HG02870 (cell line): ENCODE results near the gene SELENOM.
"Not testable (repeated sequence)": the region's sequence is repeated elsewhere in the genome, so short reads cannot be mapped to it uniquely, and the experiment has no call there.

Experiments used
- ATAC-seq: cut with Tn5 transposase; IDR thresholded peaks from one replicate; pipeline ENCODE4 v1.9.1; 2021; ENCODE audit warnings: mild to moderate bottlenecking, moderate library complexity; ENCODE audit not compliant: unreplicated experiment

Gene SELENOM

DNA sequence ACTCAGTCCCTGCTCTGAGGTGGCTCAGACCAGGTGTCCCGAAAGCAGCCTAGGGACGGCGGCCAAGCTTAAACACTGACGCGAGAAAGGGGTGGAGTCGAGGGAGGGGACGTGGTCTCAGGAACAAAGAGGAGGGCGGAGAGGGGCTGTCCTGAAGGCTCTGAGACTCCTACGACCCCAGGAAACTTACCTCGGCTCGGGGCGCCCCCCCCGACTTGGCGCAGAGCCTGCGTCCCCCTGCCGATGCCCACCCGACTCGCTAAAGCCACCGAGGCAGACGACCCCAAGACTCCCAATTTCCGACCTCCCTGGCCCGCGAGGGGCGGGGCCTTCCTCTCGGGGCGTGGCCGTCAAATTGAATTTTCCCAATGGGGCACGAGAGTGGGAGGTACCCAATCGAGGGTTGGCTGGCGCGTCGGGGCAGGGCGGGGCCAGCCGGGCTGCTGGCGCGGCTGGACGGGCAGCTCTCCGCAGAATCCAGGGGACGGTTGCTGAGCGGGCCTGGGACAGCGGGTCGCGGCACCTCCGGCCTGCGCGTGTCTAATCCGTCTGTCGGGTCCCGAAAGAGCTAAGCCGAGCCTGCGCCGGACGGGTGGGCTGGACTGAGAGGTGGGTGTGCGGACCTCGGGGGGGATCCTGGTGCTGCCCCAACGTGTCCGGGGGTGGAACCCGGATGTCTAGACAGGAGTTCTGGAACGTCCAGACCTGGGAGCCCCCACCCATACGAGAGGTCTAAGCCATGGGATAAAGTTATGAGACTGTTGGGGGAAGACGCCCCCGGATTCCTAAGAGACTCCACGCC is 26.3 kb downstream of the SELENOM start, which contains the start of gene SMTN:
Gene SMTN (plus strand): TSS at position 471 of the 802 bp plus-strand sequence. CDS start 1,941 bp downstream, outside the sequence.
- peak; percentile 60 for ATAC-seq

- ATAC-seq = no peak
These were observed 27.1 kb downstream of the SELENOM start for GRCh38 chr22:31080164-31080847.

DNA sequence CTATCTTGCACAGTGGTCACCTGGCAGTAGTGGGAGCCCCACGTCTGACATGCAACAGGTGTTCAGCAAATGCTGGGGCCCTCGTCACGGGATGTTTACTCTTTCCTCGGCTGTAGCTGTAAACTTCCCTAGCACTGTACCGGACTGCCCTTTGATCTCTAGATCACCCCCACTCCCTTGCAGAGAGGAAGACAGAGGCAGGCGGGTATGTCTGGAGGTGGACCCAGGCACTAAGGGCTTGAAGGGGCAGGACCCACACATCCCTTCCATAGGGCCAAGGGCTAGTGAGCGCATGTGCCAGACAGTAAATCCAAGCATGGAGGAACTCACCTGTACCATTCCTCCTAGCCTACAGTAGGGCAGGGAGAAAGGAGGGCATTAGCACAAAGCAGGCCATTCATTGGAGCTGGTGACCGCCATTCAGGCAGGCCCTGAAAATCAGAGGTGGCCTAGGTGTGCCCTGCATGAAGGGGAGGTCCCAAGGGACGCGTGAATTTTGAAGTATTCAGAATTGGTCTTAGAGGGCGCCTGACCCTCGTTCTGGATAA is 28.2 kb downstream of the SELENOM start:
- no peak for ATAC-seq

GRCh38 chr22:31078389-31078788 is 29.0 kb downstream of the SELENOM start:
- ATAC-seq = not testable (repeated sequence)

GRCh38 chr22:31077681-31078080 is 29.7 kb downstream of the SELENOM start:
- ATAC-seq = no peak

DNA sequence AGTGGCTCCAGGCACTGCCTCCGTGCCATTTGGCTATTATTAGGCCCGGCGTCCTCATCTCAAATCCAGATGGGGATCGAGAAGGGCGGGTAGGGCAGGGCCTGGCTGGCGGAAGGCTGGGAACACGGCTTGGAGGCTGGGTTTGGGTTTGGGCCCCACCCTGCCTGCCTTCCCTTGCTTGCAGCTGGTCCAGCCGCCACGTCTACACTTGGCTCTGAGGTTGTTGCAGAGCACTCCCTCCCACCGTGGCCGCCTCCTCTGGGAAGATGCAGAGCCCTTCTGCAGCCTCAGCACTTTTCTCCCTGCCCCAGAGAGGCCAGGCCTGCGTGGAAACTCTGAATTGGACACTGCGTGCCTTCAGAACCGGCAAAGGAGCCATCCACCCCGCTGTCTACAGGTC is 31.4 kb downstream of the SELENOM start:
- ATAC-seq = no peak

DNA sequence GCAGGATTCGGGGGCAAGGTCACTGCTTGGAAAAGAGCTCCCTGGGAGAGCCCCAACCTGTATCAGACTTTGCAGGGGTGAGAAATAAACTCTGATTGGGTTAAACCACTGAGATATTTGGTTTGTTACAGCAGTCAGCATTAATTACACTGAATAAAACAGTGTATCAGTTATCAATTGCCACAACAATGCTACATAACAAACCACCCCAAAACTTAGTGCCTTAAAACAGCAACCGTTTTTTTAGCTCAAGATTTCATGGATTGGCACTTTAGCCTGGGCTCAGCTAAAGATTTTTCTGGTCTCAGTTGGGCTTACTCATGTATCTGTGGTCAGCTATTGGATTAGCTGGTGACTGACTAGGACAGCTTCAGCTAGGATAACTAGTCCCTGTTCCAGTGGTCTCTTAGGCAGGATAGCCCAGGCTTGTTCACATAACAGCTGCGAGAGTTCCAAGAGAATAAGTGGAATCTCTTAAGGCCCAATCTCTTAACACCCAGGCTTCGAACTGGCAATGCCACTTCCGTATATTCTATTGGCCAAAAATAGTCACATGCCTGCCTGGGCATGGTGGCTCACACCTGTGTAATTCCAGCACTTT is 33.7 kb downstream of the SELENOM start:
- not testable (repeated sequence) for ATAC-seq

DNA sequence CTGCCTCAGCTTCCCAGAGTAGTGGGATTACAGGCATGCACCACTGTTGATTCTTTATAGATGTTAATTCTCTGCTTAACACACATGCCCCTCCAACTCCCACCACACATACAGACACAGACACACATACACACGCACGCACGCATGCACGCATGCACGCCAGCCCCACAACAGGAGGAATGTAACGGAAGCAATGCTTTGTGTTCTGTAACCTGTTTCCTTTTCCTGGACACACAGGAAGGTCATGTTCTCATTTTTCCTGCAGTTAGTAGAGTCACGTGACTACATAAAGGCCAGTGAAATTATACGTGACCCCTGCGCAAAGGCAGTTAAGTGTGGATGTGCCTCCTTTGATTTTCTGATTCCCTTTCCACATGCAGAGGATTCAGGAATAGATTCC is 34.2 kb downstream of the SELENOM start:
- ATAC-seq = not testable (repeated sequence)

- ATAC-seq = not testable (repeated sequence)
These were observed 37.6 kb downstream of the SELENOM start for GRCh38 chr22:31069691-31070314.

DNA sequence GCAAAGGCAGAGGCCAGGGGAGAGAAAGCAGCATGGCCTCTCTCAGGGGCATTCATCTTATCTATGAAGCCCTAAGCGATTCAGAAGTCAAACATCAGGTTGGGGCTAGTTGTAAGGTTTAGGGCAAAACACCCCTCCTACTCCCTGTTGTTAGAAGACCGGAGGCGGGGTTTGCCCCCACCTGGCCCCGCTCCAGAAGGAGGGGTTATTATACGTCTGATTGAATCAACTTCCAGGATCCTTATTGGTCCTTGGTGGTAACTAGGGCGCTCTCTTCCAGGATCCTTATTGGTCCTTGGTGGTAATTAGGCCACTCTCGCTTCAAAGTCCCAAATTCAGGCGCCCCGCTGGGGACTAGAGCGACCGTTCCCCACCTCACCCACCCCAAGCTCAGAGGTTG is 38.4 kb downstream of the SELENOM start:
- ATAC-seq = no peak

DNA sequence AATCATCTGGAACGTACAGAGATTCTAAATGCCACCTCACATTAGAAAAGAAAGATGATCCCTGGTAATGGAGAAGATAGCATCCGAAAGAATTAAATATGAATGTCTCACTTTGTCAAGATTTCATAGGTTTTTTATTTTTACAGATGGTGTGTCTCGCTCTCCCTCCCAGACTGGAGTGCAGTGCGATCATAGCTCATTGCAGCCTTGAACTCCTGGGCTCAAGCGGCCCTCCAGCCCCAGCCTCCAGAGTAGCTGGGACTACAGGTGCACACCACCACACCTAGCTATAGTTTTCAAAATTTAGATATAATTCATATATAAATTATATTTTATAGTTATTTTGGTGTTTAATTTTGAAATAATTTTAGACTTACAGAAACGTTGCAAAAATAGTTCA is 43.0 kb downstream of the SELENOM start:
- ATAC-seq = no peak

DNA sequence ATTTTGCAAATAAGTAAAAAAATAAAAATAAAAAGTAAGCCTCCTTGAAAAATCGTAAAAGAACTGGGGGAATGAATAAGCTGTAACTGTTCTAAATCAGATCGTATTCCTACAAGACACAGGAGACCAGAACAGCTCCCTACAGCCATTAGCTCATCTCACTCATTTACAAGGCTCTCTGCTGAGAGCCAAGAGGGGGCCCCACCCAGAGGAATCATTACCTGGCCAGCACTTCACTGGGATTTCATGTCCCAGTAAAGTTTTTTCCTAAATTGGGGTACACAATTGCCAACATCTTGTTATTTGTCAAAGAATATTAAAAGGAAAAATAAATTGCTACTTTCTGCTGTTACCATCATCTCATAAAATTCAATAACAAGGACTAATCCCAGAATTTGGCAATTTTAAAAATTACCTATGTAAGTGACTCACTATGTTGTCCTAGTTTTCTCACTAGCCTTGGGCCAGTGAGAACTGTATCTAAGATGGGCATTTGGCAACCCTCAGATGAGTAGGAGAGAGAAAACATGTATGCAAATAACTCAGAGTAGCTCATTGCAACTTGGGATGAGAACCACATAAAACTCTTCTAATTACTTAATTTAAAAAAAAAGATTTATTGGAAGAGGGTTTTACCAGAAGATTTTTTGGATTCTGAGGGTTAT is 44.7 kb downstream of the SELENOM start:
- no peak for ATAC-seq

DNA sequence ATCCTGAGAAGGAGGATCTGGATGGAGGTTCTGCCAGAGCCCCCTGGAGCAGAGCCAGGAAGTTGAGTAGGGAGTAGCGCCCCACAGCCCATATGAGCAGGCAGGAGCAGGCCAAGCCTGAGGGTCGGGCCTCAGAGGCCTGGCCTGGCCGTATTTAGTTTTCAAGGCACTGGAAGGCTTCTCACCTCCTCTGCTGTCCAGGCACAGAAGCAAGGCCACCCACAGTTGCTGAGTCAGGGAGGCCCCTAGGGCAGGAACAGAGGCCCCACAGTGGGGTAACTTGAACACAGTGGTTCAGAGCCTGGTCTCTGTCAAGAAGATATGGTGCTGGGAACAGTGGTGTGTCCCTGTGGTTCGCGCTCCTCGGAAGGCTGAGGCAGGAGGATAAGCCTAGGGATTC is 47.7 kb downstream of the SELENOM start:
- ATAC-seq = not testable (repeated sequence)

- no peak for ATAC-seq
These were observed 50.3 kb downstream of the SELENOM start for GRCh38 chr22:31056986-31057599.

GRCh38 chr22:31055635-31056159 is 51.7 kb downstream of the SELENOM start:
- ATAC-seq = no peak

GRCh38 chr22:31055117-31055634 is 52.2 kb downstream of the SELENOM start:
- no peak for ATAC-seq
